ENCODE data around the gene TTF1.

Gene TTF1, protein sequence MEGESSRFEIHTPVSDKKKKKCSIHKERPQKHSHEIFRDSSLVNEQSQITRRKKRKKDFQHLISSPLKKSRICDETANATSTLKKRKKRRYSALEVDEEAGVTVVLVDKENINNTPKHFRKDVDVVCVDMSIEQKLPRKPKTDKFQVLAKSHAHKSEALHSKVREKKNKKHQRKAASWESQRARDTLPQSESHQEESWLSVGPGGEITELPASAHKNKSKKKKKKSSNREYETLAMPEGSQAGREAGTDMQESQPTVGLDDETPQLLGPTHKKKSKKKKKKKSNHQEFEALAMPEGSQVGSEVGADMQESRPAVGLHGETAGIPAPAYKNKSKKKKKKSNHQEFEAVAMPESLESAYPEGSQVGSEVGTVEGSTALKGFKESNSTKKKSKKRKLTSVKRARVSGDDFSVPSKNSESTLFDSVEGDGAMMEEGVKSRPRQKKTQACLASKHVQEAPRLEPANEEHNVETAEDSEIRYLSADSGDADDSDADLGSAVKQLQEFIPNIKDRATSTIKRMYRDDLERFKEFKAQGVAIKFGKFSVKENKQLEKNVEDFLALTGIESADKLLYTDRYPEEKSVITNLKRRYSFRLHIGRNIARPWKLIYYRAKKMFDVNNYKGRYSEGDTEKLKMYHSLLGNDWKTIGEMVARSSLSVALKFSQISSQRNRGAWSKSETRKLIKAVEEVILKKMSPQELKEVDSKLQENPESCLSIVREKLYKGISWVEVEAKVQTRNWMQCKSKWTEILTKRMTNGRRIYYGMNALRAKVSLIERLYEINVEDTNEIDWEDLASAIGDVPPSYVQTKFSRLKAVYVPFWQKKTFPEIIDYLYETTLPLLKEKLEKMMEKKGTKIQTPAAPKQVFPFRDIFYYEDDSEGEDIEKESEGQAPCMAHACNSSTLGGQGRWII

GRCh38 chr9:132406554-132407122 lies at the start of gene TTF1:
Gene TTF1, minus strand, starts transcription at chr9:132406840. Its CDS starts 4,019 bp downstream, at chr9:132402821.
- DNase-seq, result peak; percentile 73 to 80

DNA sequence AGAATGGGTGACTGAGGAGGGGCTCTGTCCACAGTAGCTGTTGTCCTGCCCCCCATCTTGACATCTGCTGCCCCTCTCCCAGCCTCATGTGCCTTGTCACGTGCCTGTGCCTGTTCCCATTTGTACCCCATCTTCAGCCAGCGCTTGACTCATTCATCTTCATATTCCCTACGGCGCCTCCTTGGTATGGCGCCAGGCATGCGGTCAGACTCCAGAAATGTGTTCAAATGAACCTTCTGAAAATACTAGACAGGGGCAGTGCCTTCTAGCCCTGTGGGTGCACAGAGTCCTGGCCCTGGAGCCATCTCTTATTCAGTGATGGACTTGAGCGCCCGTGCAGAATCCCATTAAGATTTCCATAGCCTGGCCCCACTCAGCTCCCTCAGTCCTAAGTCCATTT lies 49.6 kb upstream of the TTF1 start:
- DNase-seq, result no peak

DNA sequence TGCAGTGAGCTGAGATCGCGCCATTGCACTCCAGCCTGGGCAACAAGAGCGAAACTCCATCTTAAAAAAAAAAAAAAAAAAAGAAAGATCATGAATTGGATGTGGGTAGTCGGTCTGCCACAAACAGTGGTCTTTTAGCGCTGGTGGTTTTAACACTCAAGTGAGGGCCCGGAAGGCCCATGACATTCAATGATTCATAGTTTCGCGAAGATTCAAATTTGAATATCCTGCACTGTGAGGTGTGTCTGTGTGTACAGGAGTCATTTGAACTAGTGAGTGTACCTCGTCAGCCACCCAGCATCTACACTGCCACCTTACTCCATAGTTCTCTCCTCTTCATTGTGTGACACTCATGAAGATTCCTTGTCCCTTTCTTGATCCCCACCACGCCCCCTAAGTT lies 44.6 kb upstream of the TTF1 start:
- no peak for DNase-seq

GRCh38 chr9:132447902-132448301 lies 41.3 kb upstream of the TTF1 start:
- no peak for DNase-seq

GRCh38 chr9:132447346-132447745 lies 40.7 kb upstream of the TTF1 start:
- no peak for DNase-seq

- no peak for DNase-seq
Observed at GRCh38 chr9:132446887-132447286, 40.2 kb upstream of the TTF1 start.

GRCh38 chr9:132443951-132444607 lies 37.4 kb upstream of the TTF1 start:
- no peak for DNase-seq

DNA sequence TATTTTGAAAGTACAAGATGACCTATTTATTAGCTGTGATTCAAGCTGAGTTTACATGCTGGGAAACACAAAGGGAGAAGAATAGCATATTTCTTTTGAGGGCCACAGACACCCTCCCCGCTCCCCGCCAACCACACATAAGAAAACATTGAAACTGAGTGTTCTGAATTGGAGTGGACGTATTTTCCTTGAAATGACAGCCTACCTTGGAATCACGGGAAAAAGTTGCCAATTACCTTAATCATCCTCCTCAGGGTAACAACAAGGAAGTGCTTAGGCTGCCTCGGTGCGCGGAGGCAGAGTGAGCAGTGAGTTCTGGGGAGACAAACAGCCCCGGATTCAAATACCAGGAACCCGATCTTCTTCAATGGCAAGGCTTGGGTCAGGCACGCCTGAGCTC lies 34.8 kb upstream of the TTF1 start:
- no peak for DNase-seq

DNA sequence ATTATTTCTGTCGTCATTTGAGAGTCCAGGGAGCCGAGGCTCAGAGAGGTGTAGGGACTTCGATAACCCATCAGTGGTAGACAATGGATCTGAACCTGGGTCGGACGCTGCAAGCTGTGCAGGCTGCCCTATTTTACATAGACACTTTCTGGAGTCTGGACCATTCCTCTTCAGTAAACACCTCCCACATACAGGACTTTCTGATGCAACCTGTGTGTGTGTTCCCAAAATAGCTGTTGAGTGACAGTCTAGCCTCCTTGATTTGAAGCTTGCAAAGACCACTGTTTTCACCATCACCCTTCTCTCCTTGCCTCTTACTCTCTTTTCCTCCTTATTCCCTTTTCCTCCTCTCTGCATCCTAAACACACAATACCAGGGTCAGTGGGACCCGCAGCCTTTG lies 34.1 kb upstream of the TTF1 start:
- DNase-seq, result no peak

GRCh38 chr9:132439153-132439552 lies 32.5 kb upstream of the TTF1 start:
- no peak for DNase-seq

DNA sequence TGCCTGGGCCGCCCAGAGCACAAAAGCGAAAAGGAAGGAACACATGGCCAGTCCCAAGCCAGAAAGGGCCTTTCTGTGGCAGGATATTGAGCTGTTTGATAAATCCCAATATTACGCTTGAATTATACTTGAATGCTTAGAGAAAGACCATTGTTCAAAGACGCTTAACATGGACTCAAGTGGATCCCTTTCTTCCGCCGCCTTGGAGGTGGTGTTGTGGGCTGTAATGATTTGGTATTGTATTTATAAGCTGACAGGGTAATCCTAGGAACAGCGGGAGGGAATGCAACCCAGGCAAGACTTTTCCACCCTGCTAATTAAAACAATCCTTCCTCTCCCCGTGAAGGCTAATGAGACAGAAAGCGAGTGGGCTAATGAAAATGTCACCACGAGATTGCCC lies 28.2 kb upstream of the TTF1 start:
- DNase-seq, result no peak

GRCh38 chr9:132430998-132431397 lies 24.4 kb upstream of the TTF1 start:
- DNase-seq, result no peak

GRCh38 chr9:132426639-132427414 lies 20.2 kb upstream of the TTF1 start:
- DNase-seq, result no peak

DNA sequence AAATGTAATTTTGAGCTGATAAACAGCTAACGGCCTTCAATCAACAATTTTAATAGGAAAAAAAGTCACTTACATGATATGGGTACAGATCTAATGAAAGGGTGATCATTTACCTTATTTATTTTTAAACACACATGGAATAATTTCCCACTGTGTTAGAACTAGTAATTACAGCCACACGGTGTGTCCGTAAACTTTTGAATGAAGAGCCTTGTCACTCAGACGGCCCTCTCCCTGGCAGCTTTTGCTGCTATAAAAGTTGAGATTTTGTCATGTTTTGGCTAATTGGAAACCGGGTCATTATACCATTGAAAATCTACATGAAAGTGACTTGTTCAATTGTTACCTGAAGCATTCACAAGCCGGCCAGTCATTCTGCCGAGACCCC lies 19.0 kb upstream of the TTF1 start:
- DNase-seq, result no peak

DNA sequence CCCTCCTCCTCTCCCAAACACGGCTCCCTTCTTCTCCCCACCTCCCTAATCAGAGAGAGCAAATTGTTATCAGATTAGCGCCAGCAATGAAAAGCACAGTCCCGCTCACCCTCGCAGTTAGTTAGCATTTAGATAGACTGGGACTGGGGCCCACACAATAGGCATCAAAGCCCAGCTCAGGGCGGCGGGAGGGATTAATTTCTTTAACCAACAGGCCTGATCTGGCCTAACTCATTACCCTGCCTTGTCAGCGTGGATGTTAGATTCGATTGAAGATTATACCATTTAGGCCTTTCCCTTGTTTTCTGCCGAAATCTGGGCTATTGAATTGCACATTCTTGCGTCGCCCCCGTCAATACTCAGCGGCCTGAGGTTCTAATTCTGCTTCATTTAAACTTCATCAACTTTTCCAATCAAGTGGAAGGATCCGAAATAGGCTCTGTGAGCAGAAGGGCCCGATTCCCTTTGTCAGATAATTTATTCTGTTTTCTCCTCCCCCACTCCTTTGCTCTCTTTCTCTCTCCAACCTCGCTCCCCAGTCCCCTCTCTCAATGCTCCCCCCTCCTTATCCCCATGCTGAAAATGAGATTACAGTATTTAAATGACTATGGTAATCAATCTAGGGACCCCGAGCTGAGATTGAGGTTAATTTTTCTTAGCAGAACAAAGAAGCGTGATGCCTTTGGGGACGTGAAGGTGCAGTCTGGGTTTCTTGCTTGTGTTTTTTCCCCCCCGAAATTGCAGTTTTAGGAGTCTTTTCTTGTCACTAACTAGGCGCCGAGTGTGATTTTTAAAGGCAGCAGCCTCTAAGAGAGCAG lies 18.4 kb upstream of the TTF1 start:
- no peak for DNase-seq

DNA sequence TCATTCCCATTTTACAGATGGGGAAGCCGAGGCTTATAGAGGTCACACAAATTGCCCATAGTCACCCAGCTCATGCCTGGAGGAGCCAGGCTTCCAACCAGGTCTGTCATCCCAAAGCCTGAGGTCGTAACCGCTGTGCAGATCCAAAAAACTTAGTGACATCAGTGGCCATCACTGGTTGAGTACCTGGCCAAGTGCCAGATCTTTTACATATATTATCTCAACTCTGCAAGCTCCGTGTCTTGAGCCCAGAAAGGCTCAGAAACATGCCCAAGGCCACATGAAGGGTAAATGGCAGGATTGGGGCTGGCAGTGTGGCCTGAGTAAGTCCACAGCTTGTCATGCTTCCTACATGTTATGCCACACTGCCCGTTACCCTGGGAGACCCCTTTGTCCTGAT lies 16.9 kb upstream of the TTF1 start:
- DNase-seq, result no peak

GRCh38 chr9:132422574-132422973 lies 15.9 kb upstream of the TTF1 start:
- DNase-seq, result no peak

DNA sequence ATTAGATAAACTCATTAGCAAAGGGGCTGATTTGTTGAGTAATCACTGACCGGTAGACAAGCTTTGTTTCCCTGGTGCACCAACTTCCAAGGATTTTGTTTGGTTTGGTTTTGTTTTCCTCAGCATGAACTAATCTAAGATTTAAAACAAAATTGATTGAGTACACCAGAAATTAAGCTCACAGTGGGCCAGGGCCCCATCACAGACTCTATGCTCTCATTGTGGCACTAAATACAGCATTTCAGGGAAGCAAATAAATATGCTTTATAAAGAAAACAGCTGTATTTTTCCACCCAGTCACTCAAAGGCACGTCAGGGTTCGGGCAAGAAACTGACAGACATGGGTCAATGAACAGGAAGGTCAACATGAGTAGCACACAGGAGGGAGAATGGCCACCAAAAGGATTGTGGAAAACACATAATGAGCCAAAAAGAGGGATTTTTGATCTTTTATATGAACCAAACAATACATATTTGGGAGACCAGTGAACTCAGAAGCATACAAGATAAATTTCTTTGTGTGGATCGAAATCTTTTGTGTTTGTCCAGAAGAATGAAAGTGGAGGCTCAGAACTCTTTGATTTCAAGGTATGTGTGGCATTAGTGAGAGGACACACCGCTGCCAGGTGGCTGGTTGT lies 12.2 kb upstream of the TTF1 start:
- no peak for DNase-seq

DNA sequence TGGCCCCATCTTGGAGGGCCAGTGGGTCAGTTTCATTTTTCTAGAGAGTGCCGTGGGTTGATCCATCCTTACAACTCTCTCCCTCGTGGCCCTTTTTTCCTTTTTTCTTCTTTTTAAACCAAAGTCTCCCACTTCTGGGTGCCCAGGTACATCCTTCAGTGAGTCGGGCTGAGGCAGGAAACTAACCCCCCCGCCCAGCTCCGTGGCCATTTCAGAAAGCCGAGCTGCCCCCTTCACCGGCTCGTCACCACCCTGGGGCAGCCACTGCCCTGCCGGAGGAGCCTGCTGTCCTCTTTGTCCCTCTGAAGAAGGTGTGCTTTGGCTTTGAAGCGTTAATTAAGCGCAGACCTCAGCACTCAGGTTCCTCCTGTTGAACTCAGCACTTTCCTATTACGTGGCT lies 8.5 kb upstream of the TTF1 start:
- no peak for DNase-seq

- no peak for DNase-seq
Observed at GRCh38 chr9:132414731-132415130, 8.1 kb upstream of the TTF1 start.

DNA sequence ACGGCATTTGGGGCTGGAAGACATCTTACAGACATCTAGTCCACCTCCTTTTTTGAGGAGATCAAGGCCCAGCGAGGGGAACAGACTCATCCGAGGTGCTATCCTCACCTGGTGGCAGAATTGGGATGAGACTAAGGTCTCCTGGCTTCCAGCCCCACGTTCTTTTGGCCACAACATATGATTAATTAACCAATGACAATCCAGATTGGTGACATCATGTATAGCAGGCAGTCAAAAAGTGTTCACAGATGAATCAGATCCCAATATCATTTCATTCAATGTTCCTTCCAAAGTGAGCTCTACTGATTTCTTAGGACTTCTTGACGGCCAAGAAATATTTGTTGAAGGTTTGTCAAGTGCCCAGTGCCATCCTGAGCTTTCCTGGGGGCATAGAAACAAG lies 7.3 kb upstream of the TTF1 start:
- DNase-seq, result no peak

Measured in hippocampal formation (tissue), 2 donors.